ENCODE results near the gene SRGN. TPM values are rescaled to one million over a fixed set of nuclear protein-coding genes. Genes with fewer than 3 reads are reported as not detected.

SRGN gene
- total RNA-seq, 2 experiments from 2014 or later: 279 to 292 TPM

- CTCF ChIA-PET: interaction anchor here (0.5 to 2.9 kb wide), 9 partner anchors 9 to 116 kb away, joined by 3 to 11 read pairs (median 3); no protein-coding TSS in a partner anchor
- H3K36me3 Mint-ChIP-seq (ENCODE audit: low read depth): peaks cover 45% of the 10 kb centered on the region
- intact Hi-C loops (cut with micrococcal nuclease): no loop called here
These were observed 17.3 kb downstream of the SRGN start for GRCh38 chr10:69104994-69105790.

GRCh38 chr10:69107176-69107490, 19.2 kb downstream of the SRGN start:
- no peak overlapping the region for H3K27ac Mint-ChIP-seq
- no peak overlapping the region for H3K4me3 Mint-ChIP-seq
- no peaks in the 10 kb centered on the region for H3K27me3 Mint-ChIP-seq
- DNase-seq: no peak
- H3K4me1 Mint-ChIP-seq (ENCODE audit: low read depth): peaks cover 9% of the 10 kb centered on the region
- no peaks in the 10 kb centered on the region for H3K9me3 Mint-ChIP-seq
- ChIA-PET CTCF (interaction anchor here (1.3 kb wide), 1 partner anchor 13 kb away, joined by 3 read pairs; no protein-coding TSS in a partner anchor), POLR2A (interaction anchor here (3.8 kb wide), 1 partner anchor 12 kb away, joined by 27 read pairs; no protein-coding TSS in a partner anchor)
- intact Hi-C loops (cut with micrococcal nuclease): no loop called here
- ATAC-seq: no peak
- peaks cover 27% of the 10 kb centered on the region for H3K36me3 Mint-ChIP-seq (ENCODE audit: low read depth)
- no peak for TF ChIP-seq CTCF (IDR thresholded peaks at IDR 0.05)

More at GRCh38 chr10:69104994-69105790, 17.3 kb downstream of the SRGN start:
- Mint-ChIP-seq H3K27ac (no peak overlapping the region), H3K27me3 (no peaks in the 10 kb centered on the region), H3K4me1 (ENCODE audit: low read depth) (peaks cover 26% of the 10 kb centered on the region), H3K9me3 (no peaks in the 10 kb centered on the region), H3K4me3 (no peak overlapping the region)
- POLR2A ChIA-PET: interaction anchor here (0.6 to 3.8 kb wide), 13 partner anchors 9 to 149 kb away, joined by 3 to 27 read pairs (median 4); partner anchors contain the start of genes DDX21, HKDC1, KIFBP and SRGN
- no peak for ATAC-seq
- TF ChIP-seq CTCF (IDR thresholded peaks at IDR 0.05): no peak
- no peak for DNase-seq

- ChIA-PET CTCF (interaction anchor here (1.3 kb wide), 1 partner anchor 14 kb away, joined by 3 read pairs; no protein-coding TSS in a partner anchor), POLR2A (interaction anchor here (3.8 kb wide), 1 partner anchor 12 kb away, joined by 27 read pairs; no protein-coding TSS in a partner anchor)
- TF ChIP-seq CTCF (IDR thresholded peaks at IDR 0.05): no peak
- ATAC-seq: no peak
- H3K27ac Mint-ChIP-seq: no peak overlapping the region
- no peaks in the 10 kb centered on the region for H3K27me3 Mint-ChIP-seq
- no peak overlapping the region for H3K4me3 Mint-ChIP-seq
- peaks cover 3% of the 10 kb centered on the region for H3K4me1 Mint-ChIP-seq (ENCODE audit: low read depth)
- DNase-seq: no peak
- peaks cover 22% of the 10 kb centered on the region for H3K36me3 Mint-ChIP-seq (ENCODE audit: low read depth)
- H3K9me3 Mint-ChIP-seq: no peaks in the 10 kb centered on the region
- intact Hi-C loops (cut with micrococcal nuclease): no loop called here
These were observed 19.8 kb downstream of the SRGN start for GRCh38 chr10:69107699-69108098.

- ChIA-PET CTCF (interaction anchor here (1.0 to 2.7 kb wide), 3 partner anchors 18 to 114 kb away, joined by 3 to 11 read pairs (median 4); no protein-coding TSS in a partner anchor), POLR2A (no interaction called here)
- ATAC-seq (no peak), DNase-seq (no peak)
- Mint-ChIP-seq H3K27me3 (no peaks in the 10 kb centered on the region), H3K4me1 (ENCODE audit: low read depth) (peaks cover 8% of the 10 kb centered on the region), H3K36me3 (ENCODE audit: low read depth) (no peaks in the 10 kb centered on the region), H3K4me3 (no peak overlapping the region), H3K27ac (no peak overlapping the region), H3K9me3 (no peaks in the 10 kb centered on the region)
- intact Hi-C loops (cut with micrococcal nuclease): loop anchor here (5.0 to 10.0 kb wide), 2 partner anchors 33 to 105 kb away; partner anchors contain the start of genes HKDC1 and SRGN
- no peak for TF ChIP-seq CTCF (IDR thresholded peaks at IDR 0.05)
These were observed 32.0 kb downstream of the SRGN start for GRCh38 chr10:69119896-69120295.
